Stomach (tissue), 4 donors: ENCODE data around the gene LAMB2.

ENCODE experiments used
- CTCF ChIP-seq, 7 experiments: fragments of 450-650 bp in 4 of 7; fragments of 200-600 bp in 3 of 7; sonication (generic) in 3 of 7; IDR thresholded peaks; one replicate each; pipeline ENCODE4 v1.5.1; 2016 to 2019; ENCODE audit warnings: antibody characterized with exemption in 7 of 7, control low read depth in 2 of 7, mild to moderate bottlenecking in 1 of 7
- POLR2A ChIP-seq, 4 donors: fragments of 450-650 bp; IDR thresholded peaks; one replicate each; pipeline ENCODE4 v1.6.1; 2016; ENCODE audit warnings: antibody characterized with exemption in 4 of 4, control low read depth in 2 of 4, mild to moderate bottlenecking in 1 of 4, moderate library complexity in 1 of 4

GRCh38 chr3:49174397-49174985 is 41.6 kb upstream of the LAMB2 start:
- TF ChIP-seq CTCF (IDR thresholded peaks at IDR 0.05): no peak
- no peak for TF ChIP-seq POLR2A (IDR thresholded peaks at IDR 0.05)
